Calu3 (cell line): ENCODE data around the gene NAALAD2. TPM values are rescaled to one million over a fixed set of nuclear protein-coding genes. Genes with fewer than 3 reads are reported as not detected.
A peak's percentile ranks its signal among the peaks of the same experiment; 100 is the strongest.
"Not testable (repeated sequence)": the region's sequence is repeated elsewhere in the genome, so short reads cannot be mapped to it uniquely, and the experiment has no call there.

Experiments used
- Bru-seq: library from RNA; stranded (reverse); fragments of 400-500 nt; gene quantifications from one replicate; lab custom pipeline; 2021; lab: Mats Ljungman, UMichigan
- BruChase-seq, 2 experiments: library from RNA; stranded (reverse); fragments of 400-500 nt; gene quantifications; one replicate each; lab custom pipeline; 2021; lab: Mats Ljungman, UMichigan
- BruUV-seq: library from RNA; stranded (reverse); fragments of 400-500 nt; replicated peaks from 2 replicates; lab custom pipeline; 2021; lab: Mats Ljungman, UMichigan
- CTCF ChIA-PET: fragments of 300-600 bp; sonication (Branson Sonifier 250); formaldehyde crosslinking; loops from one replicate; lab custom pipeline; 2022; ENCODE audit warnings: antibody characterized with exemption; lab: Charles Lee
- DNase-seq: peaks from one replicate; pipeline ENCODE4 v3.0.0; 2022
- H3K27ac Mint-ChIP-seq: one replicate; pipeline ENCODE4 v1.8.0; 2022; ENCODE audit warnings: mixed read lengths; ENCODE audit not compliant: unreplicated experiment
- H3K27me3 Mint-ChIP-seq: one replicate; pipeline ENCODE4 v1.8.0; 2022; ENCODE audit warnings: mixed read lengths; ENCODE audit not compliant: unreplicated experiment
- H3K36me3 Mint-ChIP-seq: one replicate; pipeline ENCODE4 v1.8.0; 2022; ENCODE audit warnings: mild to moderate bottlenecking, moderate library complexity, mixed read lengths; ENCODE audit not compliant: insufficient read depth, unreplicated experiment
- H3K4me1 Mint-ChIP-seq: one replicate; pipeline ENCODE4 v1.8.0; 2022; ENCODE audit warnings: mild to moderate bottlenecking, low read depth, mixed read lengths; ENCODE audit not compliant: unreplicated experiment
- H3K4me3 Mint-ChIP-seq: one replicate; pipeline ENCODE4 v1.8.0; 2022; ENCODE audit warnings: mild to moderate bottlenecking, low read depth, moderate library complexity, mixed read lengths; ENCODE audit not compliant: unreplicated experiment
- H3K9me3 Mint-ChIP-seq: one replicate; pipeline ENCODE4 v1.8.0; 2022; ENCODE audit warnings: low read depth, mixed read lengths; ENCODE audit not compliant: unreplicated experiment
- CTCF ChIP-seq: fragments of 200-600 bp; IDR thresholded peaks from one replicate; pipeline ENCODE4 v1.8.0; 2022; ENCODE audit warnings: antibody characterized with exemption; ENCODE audit not compliant: unreplicated experiment
- intact Hi-C: fragments of 100-400 bp; cut with micrococcal nuclease; formaldehyde crosslinking; loops from one replicate; pipeline ENCODE4 v1.10.0; 2022; ENCODE audit not compliant: unreplicated experiment
- long read RNA-seq: library from polyadenylated mRNA; stranded (forward); transcript quantifications from one replicate; pipeline ENCODE4 v2.0.0, GENCODE V29; 2022
- total RNA-seq: library from RNA; stranded (reverse); gene quantifications from 2 replicates; pipeline ENCODE4 v1.2.3, GENCODE V29; 2022

The NAALAD2 gene
- total RNA-seq (0.22 and 0.38 TPM in 2 replicates), Bru-seq, nascent RNA (percentile 16 among the genes with signal in this experiment), BruChase-seq, experiment 1, labeled RNA remaining after a 6-hour chase (percentile 13 among the genes with signal in this experiment), BruChase-seq, experiment 2, labeled RNA remaining after a 2-hour chase (percentile 15 among the genes with signal in this experiment)
- long read RNA-seq: 0 reads

- Mint-ChIP-seq H3K27ac (no peak within 1 kb of the TSS), H3K27me3 (no peaks in the 10 kb centered on the region), H3K36me3 (peaks cover 10% of the 10 kb centered on the region), H3K9me3 (no peaks in the 10 kb centered on the region), H3K4me1 (peaks cover 9% of the 10 kb centered on the region), H3K4me3 (peak within 1 kb of the TSS; percentile 68)
- BruUV-seq: no TSS peak
- intact Hi-C loops: no loop called here
- peak; percentile 18 for DNase-seq
- no peak for TF ChIP-seq CTCF
- CTCF ChIA-PET: interaction anchor here (0.9 kb wide), 1 partner anchor 19 kb away, joined by 3 read pairs; no protein-coding TSS in a partner anchor
These were observed at the start of gene NAALAD2 for GRCh38 chr11:90134478-90135003. Gene NAALAD2 (plus strand): TSS chr11:90134663. CDS start chr11:90134759, 96 bp downstream.

- CTCF ChIA-PET: not testable (repeated sequence)
These were observed 48.8 kb upstream of the NAALAD2 start, which contains the start of gene UBTFL1 for GRCh38 chr11:90085650-90086049. Gene UBTFL1 (plus strand): TSS chr11:90085950. CDS start chr11:90085950, 0 bp downstream.

GRCh38 chr11:90088731-90089130 lies 45.7 kb upstream of the NAALAD2 start:
- CTCF ChIA-PET, DNase-seq, H3K27ac Mint-ChIP-seq, H3K9me3 Mint-ChIP-seq, H3K4me1 Mint-ChIP-seq, H3K27me3 Mint-ChIP-seq, H3K36me3 Mint-ChIP-seq, BruUV-seq, H3K4me3 Mint-ChIP-seq, intact Hi-C loops: not testable (repeated sequence)

More at GRCh38 chr11:90085650-90086049, 48.8 kb upstream of the NAALAD2 start, which contains the start of gene UBTFL1:
- DNase-seq, H3K4me3 Mint-ChIP-seq, H3K9me3 Mint-ChIP-seq, BruUV-seq, intact Hi-C loops, H3K27ac Mint-ChIP-seq, H3K27me3 Mint-ChIP-seq, H3K4me1 Mint-ChIP-seq, H3K36me3 Mint-ChIP-seq: not testable (repeated sequence)

GRCh38 chr11:90095230-90095924 lies 39.1 kb upstream of the NAALAD2 start:
- intact Hi-C loops, H3K4me3 Mint-ChIP-seq, H3K27me3 Mint-ChIP-seq, DNase-seq, BruUV-seq, H3K4me1 Mint-ChIP-seq, H3K9me3 Mint-ChIP-seq, H3K27ac Mint-ChIP-seq, CTCF ChIA-PET, H3K36me3 Mint-ChIP-seq: not testable (repeated sequence)

- H3K9me3 Mint-ChIP-seq, BruUV-seq, H3K4me1 Mint-ChIP-seq, CTCF ChIA-PET, H3K27me3 Mint-ChIP-seq, H3K27ac Mint-ChIP-seq, intact Hi-C loops, DNase-seq, H3K36me3 Mint-ChIP-seq, H3K4me3 Mint-ChIP-seq: not testable (repeated sequence)
These were observed 36.2 kb upstream of the NAALAD2 start for GRCh38 chr11:90098261-90098660.

- Mint-ChIP-seq H3K36me3 (no peaks in the 10 kb centered on the region), H3K4me1 (no peaks in the 10 kb centered on the region), H3K27ac (no peak overlapping the region), H3K27me3 (no peaks in the 10 kb centered on the region), H3K4me3 (no peak overlapping the region), H3K9me3 (no peaks in the 10 kb centered on the region)
- TF ChIP-seq CTCF: no peak
- no TSS peak for BruUV-seq
- intact Hi-C loops: no loop called here
- DNase-seq: no peak
- CTCF ChIA-PET: no interaction called here
These were observed 34.0 kb upstream of the NAALAD2 start for GRCh38 chr11:90100431-90100830.
